CD4-positive, alpha-beta T cell (primary cell): ENCODE data around the gene IFI27L1. TPM values are rescaled to one million over a fixed set of nuclear protein-coding genes. Genes with fewer than 3 reads are reported as not detected.
"Not testable (repeated sequence)": the region's sequence is repeated elsewhere in the genome, so short reads cannot be mapped to it uniquely, and the experiment has no call there.

Source experiments
- ATAC-seq: fragments of 200-7000 bp; cut with Tn5 transposase; one replicate; pipeline ENCODE4 v1.10.0; 2022; ENCODE audit warnings: mild to moderate bottlenecking; ENCODE audit not compliant: poor library complexity
- CTCF ChIA-PET: fragments of 350-600 bp; sonication (Branson Sonifier 250); formaldehyde crosslinking; loops from one replicate; lab custom pipeline; 2021; ENCODE audit warnings: antibody characterized with exemption, inconsistent platforms; lab: Charles Lee
- POLR2A ChIA-PET: fragments of 350-600 bp; sonication (Branson Sonifier 250); formaldehyde crosslinking; loops from one replicate; lab custom pipeline; 2021; ENCODE audit warnings: antibody characterized with exemption, inconsistent platforms; lab: Charles Lee
- DNase-seq, 14 experiments: peaks; one replicate each; pipeline ENCODE4 v3.0.0-alpha.2; 2013 to 2020; ENCODE audit warnings: mixed read lengths in 2 of 14
- H3K27ac ChIP-seq, 2 donors: one replicate each; pipeline versions ENCODE4 v1.5.1 to v1.7.0; 2013; ENCODE audit warnings: low read length in 2 of 2, low read depth in 1 of 2, mild to moderate bottlenecking in 1 of 2
- H3K27me3 ChIP-seq, 2 experiments: 1 replicate in 1 of 2; 2 replicates in 1 of 2; pipeline versions ENCODE4 v1.6.1 to v1.7.0; 2013; ENCODE audit warnings: low read length in 2 of 2, control low read depth in 1 of 2, mild to moderate bottlenecking in 1 of 2, moderate library complexity in 1 of 2; ENCODE audit not compliant: insufficient read depth in 2 of 2, control insufficient read depth in 1 of 2
- H3K36me3 ChIP-seq: one replicate; pipeline ENCODE4 v1.6.1; 2013; ENCODE audit warnings: low read length, control low read depth; ENCODE audit not compliant: insufficient read depth
- H3K4me1 ChIP-seq: one replicate; pipeline ENCODE4 v1.6.1; 2013; ENCODE audit warnings: low read length, control low read depth; ENCODE audit not compliant: insufficient read depth
- H3K4me3 ChIP-seq: one replicate; pipeline ENCODE4 v1.5.1; 2013; ENCODE audit warnings: mild to moderate bottlenecking, low read length, moderate library complexity
- H3K9me3 ChIP-seq, 2 experiments: 1 replicate in 1 of 2; 2 replicates in 1 of 2; pipeline versions ENCODE4 v1.6.1 to v1.7.0; 2013; ENCODE audit warnings: low read length in 2 of 2, mild to moderate bottlenecking in 2 of 2, control low read depth in 1 of 2, moderate library complexity in 1 of 2; ENCODE audit not compliant: control insufficient read depth in 1 of 2, insufficient read depth in 1 of 2
- H3K27ac Mint-ChIP-seq: one replicate; pipeline ENCODE4 v1.8.0; 2020; ENCODE audit warnings: mixed read lengths
- H3K27me3 Mint-ChIP-seq: one replicate; pipeline ENCODE4 v1.8.0; 2021; ENCODE audit warnings: mixed read lengths
- H3K36me3 Mint-ChIP-seq: one replicate; pipeline ENCODE4 v1.8.0; 2021; ENCODE audit warnings: low read depth, mixed read lengths
- H3K4me1 Mint-ChIP-seq: one replicate; pipeline ENCODE4 v1.8.0; 2021; ENCODE audit warnings: low read depth, mixed read lengths
- H3K4me3 Mint-ChIP-seq: one replicate; pipeline ENCODE4 v1.8.0; 2020; ENCODE audit warnings: mild to moderate bottlenecking, mixed read lengths
- H3K9me3 Mint-ChIP-seq: one replicate; pipeline ENCODE4 v1.8.0; 2020; ENCODE audit warnings: mixed read lengths
- intact Hi-C, 2 experiments: fragments of 100-400 bp; cut with DNase I in 1 of 2; cut with micrococcal nuclease in 1 of 2; formaldehyde crosslinking; loops; one replicate each; pipeline versions ENCODE4 v1.15.1 to v1.9.0; 2023 to 2025; cut with DNase I, micrococcal nuclease
- total RNA-seq, 174 experiments: library from RNA in 2 of 174; stranded (reverse) in 2 of 174; gene quantifications; one replicate each; pipeline ENCODE4 v1.2.3 and lab custom pipeline; 2021 to 2026
- TF ChIP-seq, protein P1 (sequence below): fragments of 200-600 bp; IDR thresholded peaks from one replicate; pipeline ENCODE4 v1.8.0; 2022; ENCODE audit warnings: antibody characterized with exemption, mild to moderate bottlenecking

Gene IFI27L1
- total RNA-seq, 2 experiments from 2014 or later: 14.1 to 14.3 TPM

DNA sequence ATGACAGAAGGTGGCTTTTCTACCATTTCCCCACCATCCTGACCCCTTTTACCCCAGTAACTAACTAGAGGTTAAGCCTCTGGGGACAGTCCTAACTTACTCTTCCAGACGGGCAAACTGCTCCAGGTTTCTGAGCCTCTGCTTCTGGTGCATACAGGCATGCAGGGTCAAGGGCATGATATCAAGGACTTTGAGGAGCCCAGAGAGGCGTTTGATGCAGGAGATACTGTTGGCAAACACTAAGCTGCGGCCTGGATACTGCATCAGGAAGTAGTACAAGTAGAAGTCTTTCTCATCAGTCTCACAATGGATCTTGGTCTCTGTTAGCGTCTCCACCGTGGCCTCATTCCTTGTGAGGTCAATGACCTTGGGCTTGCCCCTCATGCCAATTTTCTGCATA lies 21.1 kb upstream of the IFI27L1 start:
- H3K4me3 Mint-ChIP-seq: no peak overlapping the region
- no peaks in the 10 kb centered on the region for H3K27me3 Mint-ChIP-seq
- Histone ChIP-seq H3K36me3 (peaks cover 88% of the 10 kb centered on the region), H3K27ac (no peak overlapping the region), H3K4me1 (peaks cover 44% of the 10 kb centered on the region), H3K27me3 (no peaks in the 10 kb centered on the region), H3K9me3 (no peaks in the 10 kb centered on the region), H3K4me3 (no peak overlapping the region)
- TF ChIP-seq, protein P1, sequence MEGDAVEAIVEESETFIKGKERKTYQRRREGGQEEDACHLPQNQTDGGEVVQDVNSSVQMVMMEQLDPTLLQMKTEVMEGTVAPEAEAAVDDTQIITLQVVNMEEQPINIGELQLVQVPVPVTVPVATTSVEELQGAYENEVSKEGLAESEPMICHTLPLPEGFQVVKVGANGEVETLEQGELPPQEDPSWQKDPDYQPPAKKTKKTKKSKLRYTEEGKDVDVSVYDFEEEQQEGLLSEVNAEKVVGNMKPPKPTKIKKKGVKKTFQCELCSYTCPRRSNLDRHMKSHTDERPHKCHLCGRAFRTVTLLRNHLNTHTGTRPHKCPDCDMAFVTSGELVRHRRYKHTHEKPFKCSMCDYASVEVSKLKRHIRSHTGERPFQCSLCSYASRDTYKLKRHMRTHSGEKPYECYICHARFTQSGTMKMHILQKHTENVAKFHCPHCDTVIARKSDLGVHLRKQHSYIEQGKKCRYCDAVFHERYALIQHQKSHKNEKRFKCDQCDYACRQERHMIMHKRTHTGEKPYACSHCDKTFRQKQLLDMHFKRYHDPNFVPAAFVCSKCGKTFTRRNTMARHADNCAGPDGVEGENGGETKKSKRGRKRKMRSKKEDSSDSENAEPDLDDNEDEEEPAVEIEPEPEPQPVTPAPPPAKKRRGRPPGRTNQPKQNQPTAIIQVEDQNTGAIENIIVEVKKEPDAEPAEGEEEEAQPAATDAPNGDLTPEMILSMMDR: no peak
- no peak for ATAC-seq
- POLR2A ChIA-PET: no interaction called here
- no peaks in the 10 kb centered on the region for H3K9me3 Mint-ChIP-seq
- peaks cover 81% of the 10 kb centered on the region for H3K4me1 Mint-ChIP-seq
- intact Hi-C loops: no loop called here
- peaks cover 98% of the 10 kb centered on the region for H3K36me3 Mint-ChIP-seq
- CTCF ChIA-PET: no interaction called here
- peak overlapping the region; percentile 2 for H3K27ac Mint-ChIP-seq
- DNase-seq: no peak

DNA sequence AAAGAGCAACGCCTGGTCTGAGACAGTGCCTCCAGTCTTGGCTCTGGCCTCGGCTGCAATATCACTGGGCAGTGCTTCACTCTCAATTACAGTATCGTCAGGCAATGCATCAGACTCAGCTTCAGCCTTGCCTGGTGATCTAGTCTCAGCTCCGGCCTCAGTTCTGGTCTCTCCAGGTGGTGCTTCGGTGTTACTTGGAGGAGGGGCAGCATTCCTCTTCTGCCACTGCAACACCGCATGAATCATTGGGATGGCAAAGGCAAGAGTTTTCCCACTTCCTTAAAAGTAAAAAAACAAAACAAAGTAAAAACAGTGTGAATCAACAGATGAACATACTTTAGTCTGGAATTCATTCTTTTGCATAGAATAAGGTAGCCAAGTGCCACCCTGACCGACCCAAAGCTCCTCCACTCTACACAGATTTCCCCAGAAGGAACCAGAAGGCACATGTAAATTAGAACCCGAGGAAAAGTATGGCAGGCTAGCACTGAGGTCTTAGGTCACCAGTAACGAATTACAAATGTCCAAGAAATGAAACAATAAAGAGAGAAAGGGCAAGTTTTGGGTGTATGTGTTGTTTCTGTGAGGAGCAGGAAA lies 18.7 kb upstream of the IFI27L1 start:
- POLR2A ChIA-PET: no interaction called here
- Histone ChIP-seq H3K9me3 (no peaks in the 10 kb centered on the region), H3K4me3 (no peak overlapping the region), H3K36me3 (peaks cover 66% of the 10 kb centered on the region), H3K27ac (no peak overlapping the region), H3K27me3 (no peaks in the 10 kb centered on the region), H3K4me1 (peaks cover 54% of the 10 kb centered on the region)
- no peak overlapping the region for H3K27ac Mint-ChIP-seq
- ATAC-seq: no peak
- CTCF ChIA-PET: no interaction called here
- no peaks in the 10 kb centered on the region for H3K27me3 Mint-ChIP-seq
- no peak for DNase-seq
- intact Hi-C loops: no loop called here
- peaks cover 98% of the 10 kb centered on the region for H3K36me3 Mint-ChIP-seq
- H3K9me3 Mint-ChIP-seq: no peaks in the 10 kb centered on the region
- no peak overlapping the region for H3K4me3 Mint-ChIP-seq
- TF ChIP-seq, protein P1: no peak
- H3K4me1 Mint-ChIP-seq: peaks cover 86% of the 10 kb centered on the region

- CTCF ChIA-PET: no interaction called here
- H3K36me3 Mint-ChIP-seq: peaks cover 98% of the 10 kb centered on the region
- H3K9me3 ChIP-seq: peaks cover 0 to 7% of the 10 kb centered on the region in 2 experiments
- no peaks in the 10 kb centered on the region for H3K27me3 ChIP-seq
- DNase-seq (no peak), ATAC-seq (no peak)
- POLR2A ChIA-PET: interaction anchor here (1.0 to 2.2 kb wide), 3 partner anchors 11 to 15 kb away, joined by 3 to 8 read pairs (median 4); partner anchors contain the start of genes DDX24 and IFI27L1
- H3K4me3 Mint-ChIP-seq: peak overlapping the region; percentile 23
- peaks cover 29% of the 10 kb centered on the region for H3K36me3 ChIP-seq
- no peak overlapping the region for H3K4me3 ChIP-seq
- no peaks in the 10 kb centered on the region for H3K27me3 Mint-ChIP-seq
- H3K4me1 Mint-ChIP-seq: peaks cover 95% of the 10 kb centered on the region
- TF ChIP-seq, protein P1: no peak
- peaks cover 27% of the 10 kb centered on the region for H3K4me1 ChIP-seq
- peaks cover 9% of the 10 kb centered on the region for H3K9me3 Mint-ChIP-seq
- intact Hi-C loops: no loop called here
- no peak overlapping the region for H3K27ac ChIP-seq
- H3K27ac Mint-ChIP-seq: no peak overlapping the region
Observed at GRCh38 chr14:94066089-94066676, 14.9 kb upstream of the IFI27L1 start.

- H3K36me3 ChIP-seq: peaks cover 13% of the 10 kb centered on the region
- H3K4me1 ChIP-seq, H3K27me3 ChIP-seq, H3K27me3 Mint-ChIP-seq, intact Hi-C loops, DNase-seq, H3K27ac Mint-ChIP-seq, ATAC-seq, H3K27ac ChIP-seq, CTCF ChIA-PET, POLR2A ChIA-PET, H3K4me3 ChIP-seq: not testable (repeated sequence)
- peaks cover 9 to 12% of the 10 kb centered on the region in 2 experiments for H3K9me3 ChIP-seq
- peak overlapping the region; percentile 14 for H3K4me3 Mint-ChIP-seq
- H3K4me1 Mint-ChIP-seq: peaks cover 81% of the 10 kb centered on the region
- H3K36me3 Mint-ChIP-seq: peaks cover 95% of the 10 kb centered on the region
- peaks cover 16% of the 10 kb centered on the region for H3K9me3 Mint-ChIP-seq
Observed at GRCh38 chr14:94072076-94072475, 9.0 kb upstream of the IFI27L1 start.
